ENCODE measurements around the gene PCGF3. TPM values are rescaled to one million over a fixed set of nuclear protein-coding genes. Genes with fewer than 3 reads are reported as not detected.

Gene PCGF3, protein sequence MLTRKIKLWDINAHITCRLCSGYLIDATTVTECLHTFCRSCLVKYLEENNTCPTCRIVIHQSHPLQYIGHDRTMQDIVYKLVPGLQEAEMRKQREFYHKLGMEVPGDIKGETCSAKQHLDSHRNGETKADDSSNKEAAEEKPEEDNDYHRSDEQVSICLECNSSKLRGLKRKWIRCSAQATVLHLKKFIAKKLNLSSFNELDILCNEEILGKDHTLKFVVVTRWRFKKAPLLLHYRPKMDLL
- 63.5 TPM for polyA plus RNA-seq (2012; ENCODE audit: insufficient read length, low read depth)

DNA sequence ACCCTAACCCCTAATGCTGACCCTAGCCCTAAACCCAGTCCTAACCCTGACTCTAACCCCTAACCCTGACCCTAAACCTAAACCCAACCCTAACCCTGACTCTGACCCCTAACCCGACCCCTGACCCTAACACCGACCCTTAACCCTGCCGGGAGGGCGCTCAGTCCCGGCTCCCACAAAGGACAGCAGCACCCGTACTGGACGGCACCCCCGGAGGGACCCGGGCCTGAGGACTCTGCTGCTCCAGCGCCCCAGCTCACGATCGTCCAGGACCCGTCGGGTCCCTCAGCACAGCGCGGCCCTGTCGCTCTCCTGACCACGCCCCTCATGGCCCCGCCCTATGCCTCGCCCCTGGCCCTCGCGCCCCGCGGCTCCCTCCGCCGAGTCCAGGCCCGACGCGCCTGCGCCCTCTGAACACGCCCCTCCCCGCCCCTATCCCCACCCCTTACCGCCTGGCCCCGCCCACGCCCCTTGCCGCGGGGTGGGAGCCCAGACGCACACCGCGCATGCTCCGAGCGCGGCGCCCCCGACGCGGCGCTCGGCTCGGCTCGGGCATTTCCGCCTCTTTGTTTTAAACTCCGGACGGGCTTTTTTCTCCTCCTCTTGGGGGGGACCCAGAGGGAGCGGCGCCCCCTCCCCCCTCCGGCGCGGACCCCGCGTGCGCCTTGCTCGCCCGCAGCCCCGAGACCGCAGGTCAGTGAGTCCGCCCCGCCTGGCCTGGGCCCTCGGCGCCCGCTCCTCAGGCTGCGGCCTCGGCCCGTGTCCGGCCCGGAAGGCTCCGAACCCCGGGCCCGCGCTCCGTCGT lies at the start of gene PCGF3:
PCGF3 (plus strand) TSS at position 555 of the 805 bp plus-strand sequence. CDS start 27,849 bp downstream, outside the sequence.
- TF ChIP-seq SIN3A (IDR thresholded peaks at IDR 0.05; ENCODE audit: borderline replicate concordance, insufficient read depth, low read length) (no peak), FOXP2 (optimal IDR thresholded peaks at IDR 0.05; ENCODE audit: borderline replicate concordance, extremely low read depth, extremely low read length, insufficient read depth) (peak; percentile 67), POLR2AphosphoS5 (IDR thresholded peaks at IDR 0.05; ENCODE audit: low read depth, low read length) (peak; percentile 67), TAF1 (IDR thresholded peaks at IDR 0.05; ENCODE audit: borderline replicate concordance, insufficient read depth, low read length) (peak; percentile 28; the same call in 1 of the 2 replicates)
- TF ChIP-seq, protein P1, sequence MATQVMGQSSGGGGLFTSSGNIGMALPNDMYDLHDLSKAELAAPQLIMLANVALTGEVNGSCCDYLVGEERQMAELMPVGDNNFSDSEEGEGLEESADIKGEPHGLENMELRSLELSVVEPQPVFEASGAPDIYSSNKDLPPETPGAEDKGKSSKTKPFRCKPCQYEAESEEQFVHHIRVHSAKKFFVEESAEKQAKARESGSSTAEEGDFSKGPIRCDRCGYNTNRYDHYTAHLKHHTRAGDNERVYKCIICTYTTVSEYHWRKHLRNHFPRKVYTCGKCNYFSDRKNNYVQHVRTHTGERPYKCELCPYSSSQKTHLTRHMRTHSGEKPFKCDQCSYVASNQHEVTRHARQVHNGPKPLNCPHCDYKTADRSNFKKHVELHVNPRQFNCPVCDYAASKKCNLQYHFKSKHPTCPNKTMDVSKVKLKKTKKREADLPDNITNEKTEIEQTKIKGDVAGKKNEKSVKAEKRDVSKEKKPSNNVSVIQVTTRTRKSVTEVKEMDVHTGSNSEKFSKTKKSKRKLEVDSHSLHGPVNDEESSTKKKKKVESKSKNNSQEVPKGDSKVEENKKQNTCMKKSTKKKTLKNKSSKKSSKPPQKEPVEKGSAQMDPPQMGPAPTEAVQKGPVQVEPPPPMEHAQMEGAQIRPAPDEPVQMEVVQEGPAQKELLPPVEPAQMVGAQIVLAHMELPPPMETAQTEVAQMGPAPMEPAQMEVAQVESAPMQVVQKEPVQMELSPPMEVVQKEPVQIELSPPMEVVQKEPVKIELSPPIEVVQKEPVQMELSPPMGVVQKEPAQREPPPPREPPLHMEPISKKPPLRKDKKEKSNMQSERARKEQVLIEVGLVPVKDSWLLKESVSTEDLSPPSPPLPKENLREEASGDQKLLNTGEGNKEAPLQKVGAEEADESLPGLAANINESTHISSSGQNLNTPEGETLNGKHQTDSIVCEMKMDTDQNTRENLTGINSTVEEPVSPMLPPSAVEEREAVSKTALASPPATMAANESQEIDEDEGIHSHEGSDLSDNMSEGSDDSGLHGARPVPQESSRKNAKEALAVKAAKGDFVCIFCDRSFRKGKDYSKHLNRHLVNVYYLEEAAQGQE (IDR thresholded peaks at IDR 0.05; ENCODE audit: insufficient read depth in 1 of 2, low read depth in 2 of 2, low read length in 2 of 2) = 0 out of 4 replicates have a peak, but pooled peaks of 1 of the 2 experiments have one; percentile 24

DNA sequence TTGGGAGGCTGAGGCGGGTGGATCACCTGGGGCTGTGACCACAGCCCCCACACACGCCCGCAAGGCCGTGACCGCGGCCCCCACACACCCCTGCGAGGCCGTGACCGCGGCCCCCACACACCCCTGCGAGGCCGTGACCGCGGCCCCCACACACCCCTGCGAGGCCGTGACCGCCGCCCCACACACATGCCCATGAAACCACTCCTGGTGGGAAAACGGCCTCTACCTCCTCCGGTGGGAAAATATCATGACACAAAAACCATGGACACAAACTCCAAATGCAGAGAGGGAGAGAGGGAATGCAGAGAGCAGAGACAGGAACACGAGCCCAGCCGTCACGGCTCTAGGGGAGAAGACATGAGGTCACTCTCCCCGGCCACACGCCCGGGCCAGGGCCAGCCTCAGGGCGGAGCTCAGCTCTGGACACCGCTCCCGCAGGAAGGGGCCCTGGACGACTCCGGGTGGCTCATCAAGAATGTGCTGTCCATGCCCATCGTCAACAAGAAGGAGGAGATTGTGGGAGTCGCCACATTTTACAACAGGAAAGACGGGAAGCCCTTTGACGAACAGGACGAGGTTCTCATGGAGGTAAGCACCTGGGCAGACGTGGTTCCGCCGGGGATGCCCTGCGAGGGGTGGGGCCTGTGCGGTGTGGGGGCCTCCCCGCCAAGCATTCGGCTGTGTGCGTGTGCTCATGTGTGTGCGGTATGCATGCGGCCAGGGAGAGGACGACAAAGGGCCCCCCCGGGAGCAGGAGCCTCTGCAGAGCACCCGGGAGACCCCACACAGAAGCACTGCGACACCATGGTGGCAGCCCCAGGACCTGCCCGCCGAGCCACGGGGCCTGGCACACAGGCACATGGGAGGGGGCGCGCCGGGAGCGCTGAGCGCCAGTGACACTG lies 48.9 kb upstream of the PCGF3 start:
- TF ChIP-seq POLR2AphosphoS5 (IDR thresholded peaks at IDR 0.05; ENCODE audit: low read depth, low read length) = no peak
- TF ChIP-seq, protein P1 (IDR thresholded peaks at IDR 0.05; ENCODE audit: insufficient read depth in 1 of 2, low read depth in 2 of 2, low read length in 2 of 2) = no peak
- no peak for TF ChIP-seq SIN3A (IDR thresholded peaks at IDR 0.05; ENCODE audit: borderline replicate concordance, insufficient read depth, low read length)
- no peak for TF ChIP-seq FOXP2 (optimal IDR thresholded peaks at IDR 0.05; ENCODE audit: borderline replicate concordance, extremely low read depth, extremely low read length, insufficient read depth)
- no peak for TF ChIP-seq TAF1 (IDR thresholded peaks at IDR 0.05; ENCODE audit: borderline replicate concordance, insufficient read depth, low read length)

DNA sequence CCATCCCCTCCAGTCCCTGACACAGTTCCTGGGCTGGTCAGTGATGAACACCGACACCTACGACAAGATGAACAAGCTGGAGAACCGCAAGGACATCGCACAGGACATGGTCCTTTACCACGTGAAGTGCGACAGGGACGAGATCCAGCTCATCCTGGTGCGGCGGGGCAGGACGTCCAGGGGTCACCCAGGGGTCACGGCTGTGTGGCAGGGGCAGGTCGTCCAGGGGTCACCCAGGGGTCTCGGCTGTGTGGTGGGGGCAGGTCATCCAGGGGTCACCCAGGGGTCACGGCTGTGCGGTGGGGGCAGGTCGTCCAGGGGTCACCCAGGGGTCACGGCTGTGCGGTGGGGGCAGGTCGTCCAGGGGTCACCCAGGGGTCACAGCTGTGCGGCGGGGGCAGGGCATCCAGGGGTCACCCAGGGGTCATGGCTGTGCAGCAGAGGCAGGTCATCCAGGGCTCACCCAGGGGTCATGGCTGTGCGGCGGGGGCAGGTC lies 48.2 kb upstream of the PCGF3 start:
- TF ChIP-seq SIN3A (IDR thresholded peaks at IDR 0.05; ENCODE audit: borderline replicate concordance, insufficient read depth, low read length) (no peak), FOXP2 (optimal IDR thresholded peaks at IDR 0.05; ENCODE audit: borderline replicate concordance, extremely low read depth, extremely low read length, insufficient read depth) (no peak), POLR2AphosphoS5 (IDR thresholded peaks at IDR 0.05; ENCODE audit: low read depth, low read length) (no peak), TAF1 (IDR thresholded peaks at IDR 0.05; ENCODE audit: borderline replicate concordance, insufficient read depth, low read length) (no peak)
- TF ChIP-seq, protein P1 (IDR thresholded peaks at IDR 0.05; ENCODE audit: insufficient read depth in 1 of 2, low read depth in 2 of 2, low read length in 2 of 2) = no peak

DNA sequence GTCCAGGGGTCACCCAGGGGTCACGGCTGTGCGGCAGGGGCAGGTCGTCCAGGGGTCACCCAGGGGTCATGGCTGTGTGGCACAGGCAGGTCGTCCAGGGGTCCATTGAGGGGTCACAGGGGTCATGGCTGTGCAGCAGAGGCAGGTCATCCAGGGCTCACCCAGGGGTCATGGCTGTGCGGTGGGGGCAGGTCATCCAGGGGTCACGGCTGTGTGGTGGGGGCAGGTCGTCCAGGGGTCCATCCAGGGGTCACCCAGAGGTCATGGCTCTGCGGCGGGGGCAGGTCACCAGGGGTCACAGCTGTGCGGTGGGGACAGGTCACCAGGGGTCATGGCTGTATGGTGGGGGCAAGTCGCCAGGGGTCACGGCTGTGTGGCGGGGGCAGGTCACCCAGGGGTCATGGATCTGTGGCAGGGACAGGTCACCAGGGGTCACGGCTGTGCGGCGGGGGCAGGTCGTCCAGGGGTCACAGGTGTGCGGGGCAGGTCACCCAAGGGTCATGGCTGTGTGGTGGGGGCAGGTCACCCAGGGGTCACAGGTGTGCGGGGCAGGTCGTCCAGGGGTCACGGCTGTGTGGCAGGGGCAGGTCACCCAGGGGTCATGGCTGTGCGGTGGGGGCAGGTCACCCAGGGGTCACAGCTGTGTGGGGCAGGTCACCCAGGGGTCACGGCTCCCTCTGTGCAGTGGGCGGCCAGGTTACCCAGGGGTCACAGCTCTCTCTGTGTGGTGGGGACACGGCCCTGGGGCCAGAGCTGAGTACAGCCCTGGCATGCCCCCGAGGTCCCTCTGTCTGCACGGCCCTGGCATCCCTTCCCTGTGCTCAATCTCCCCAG lies 47.6 kb upstream of the PCGF3 start:
- no peak for TF ChIP-seq FOXP2 (optimal IDR thresholded peaks at IDR 0.05; ENCODE audit: borderline replicate concordance, extremely low read depth, extremely low read length, insufficient read depth)
- TF ChIP-seq, protein P1 (IDR thresholded peaks at IDR 0.05; ENCODE audit: insufficient read depth in 1 of 2, low read depth in 2 of 2, low read length in 2 of 2) = no peak
